ENCODE data around the gene CDC14C. TPM values are rescaled to one million over a fixed set of nuclear protein-coding genes. Genes with fewer than 3 reads are reported as not detected.

CDC14C gene
- total and polyA plus RNA-seq, 2 experiments from 2014 or later: 0.17 TPM; not detected in 1

- ATAC-seq (no peak), DNase-seq (ENCODE audit: low spot score) (no peak)
- TF ChIP-seq ETS1 (IDR thresholded peaks at IDR 0.05): no peak
- no peak for TF ChIP-seq ZNF331 (CRISPR knock-in tag; IDR thresholded peaks at IDR 0.05; ENCODE audit: low read depth)
- no peak for TF ChIP-seq POLR2AphosphoS5 (IDR thresholded peaks at IDR 0.05; ENCODE audit: low read depth)
- TF ChIP-seq ZNF114 (CRISPR knock-in tag; IDR thresholded peaks at IDR 0.05): no peak
- no peak for TF ChIP-seq CREB1 (CRISPR knock-in tag; IDR thresholded peaks at IDR 0.05; ENCODE audit: low read depth)
- TF ChIP-seq, protein P1, sequence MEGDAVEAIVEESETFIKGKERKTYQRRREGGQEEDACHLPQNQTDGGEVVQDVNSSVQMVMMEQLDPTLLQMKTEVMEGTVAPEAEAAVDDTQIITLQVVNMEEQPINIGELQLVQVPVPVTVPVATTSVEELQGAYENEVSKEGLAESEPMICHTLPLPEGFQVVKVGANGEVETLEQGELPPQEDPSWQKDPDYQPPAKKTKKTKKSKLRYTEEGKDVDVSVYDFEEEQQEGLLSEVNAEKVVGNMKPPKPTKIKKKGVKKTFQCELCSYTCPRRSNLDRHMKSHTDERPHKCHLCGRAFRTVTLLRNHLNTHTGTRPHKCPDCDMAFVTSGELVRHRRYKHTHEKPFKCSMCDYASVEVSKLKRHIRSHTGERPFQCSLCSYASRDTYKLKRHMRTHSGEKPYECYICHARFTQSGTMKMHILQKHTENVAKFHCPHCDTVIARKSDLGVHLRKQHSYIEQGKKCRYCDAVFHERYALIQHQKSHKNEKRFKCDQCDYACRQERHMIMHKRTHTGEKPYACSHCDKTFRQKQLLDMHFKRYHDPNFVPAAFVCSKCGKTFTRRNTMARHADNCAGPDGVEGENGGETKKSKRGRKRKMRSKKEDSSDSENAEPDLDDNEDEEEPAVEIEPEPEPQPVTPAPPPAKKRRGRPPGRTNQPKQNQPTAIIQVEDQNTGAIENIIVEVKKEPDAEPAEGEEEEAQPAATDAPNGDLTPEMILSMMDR (conservative IDR thresholded peaks at IDR 0.05; ENCODE audit: low read depth in 2 of 2): no peak
- no peak for TF ChIP-seq EZH2phosphoT487 (IDR thresholded peaks at IDR 0.05; ENCODE audit: unreplicated experiment)
- no peaks in the 10 kb centered on the region for H3K4me1 Mint-ChIP-seq
- no peaks in the 10 kb centered on the region for H3F3A ChIP-seq (replicated peaks; ENCODE audit: low read depth)
- H3K4me2 ChIP-seq: no peak overlapping the region
- no peaks in the 10 kb centered on the region for H3K79me2 ChIP-seq (replicated peaks; ENCODE audit: insufficient read depth)
- no peak overlapping the region for H3K27ac ChIP-seq (ENCODE audit: low read depth)
- H3K4me3 Mint-ChIP-seq: no peak overlapping the region
- H3K9me2 ChIP-seq (ENCODE audit: insufficient read depth): 0 out of 2 replicates have a peak, but pooled peaks cover 16% of the 10 kb centered on the region
- H3K4me1 ChIP-seq (ENCODE audit: insufficient read depth): no peaks in the 10 kb centered on the region
- 0 out of 3 replicates have a peak, but pooled peaks cover 8% of the 10 kb centered on the region for H3K9me3 Mint-ChIP-seq
- H3K4me3 ChIP-seq: no peak overlapping the region
- H2AFZ ChIP-seq: no peak overlapping the region
- no peaks in the 10 kb centered on the region for H3K27me3 ChIP-seq (ENCODE audit: insufficient read depth)
- H4K20me1 ChIP-seq (replicated peaks; ENCODE audit: insufficient read depth): no peaks in the 10 kb centered on the region
- no peaks in the 10 kb centered on the region for H3K27me3 Mint-ChIP-seq (ENCODE audit: insufficient read depth, low read depth, poor library complexity)
- H3K36me3 Mint-ChIP-seq (ENCODE audit: low read depth): 0 out of 3 replicates have a peak, but pooled peaks cover 2% of the 10 kb centered on the region
- no peaks in the 10 kb centered on the region for H3K36me3 ChIP-seq (ENCODE audit: insufficient read depth)
- H3K27ac Mint-ChIP-seq: no peak overlapping the region
Observed at GRCh38 chr7:48971173-48971572, 46.8 kb downstream of the CDC14C start.

- H3K79me2 ChIP-seq (replicated peaks; ENCODE audit: insufficient read depth): no peaks in the 10 kb centered on the region
- H3K9me2 ChIP-seq (ENCODE audit: insufficient read depth): 0 out of 2 replicates have a peak, but pooled peaks cover 10% of the 10 kb centered on the region
- H3K9me3 Mint-ChIP-seq: no peaks in the 10 kb centered on the region
- H3K4me2 ChIP-seq: no peak overlapping the region
- no peaks in the 10 kb centered on the region for H3K4me1 ChIP-seq (ENCODE audit: insufficient read depth)
- no peak overlapping the region for H3K4me3 Mint-ChIP-seq
- H3K36me3 Mint-ChIP-seq (ENCODE audit: low read depth): no peaks in the 10 kb centered on the region
- no peaks in the 10 kb centered on the region for H3K36me3 ChIP-seq (ENCODE audit: insufficient read depth)
- ATAC-seq (no peak), DNase-seq (ENCODE audit: low spot score) (no peak)
- H3F3A ChIP-seq (replicated peaks; ENCODE audit: low read depth): no peaks in the 10 kb centered on the region
- H3K27ac Mint-ChIP-seq: no peak overlapping the region
- no peak overlapping the region for H3K27ac ChIP-seq (ENCODE audit: low read depth)
- no peaks in the 10 kb centered on the region for H3K27me3 ChIP-seq (ENCODE audit: insufficient read depth)
- H3K4me3 ChIP-seq: no peak overlapping the region
- H2AFZ ChIP-seq: no peak overlapping the region
- no peaks in the 10 kb centered on the region for H3K4me1 Mint-ChIP-seq
- no peaks in the 10 kb centered on the region for H3K27me3 Mint-ChIP-seq (ENCODE audit: insufficient read depth, low read depth, poor library complexity)
- H4K20me1 ChIP-seq (replicated peaks; ENCODE audit: insufficient read depth): no peaks in the 10 kb centered on the region
- TF ChIP-seq, protein P2, sequence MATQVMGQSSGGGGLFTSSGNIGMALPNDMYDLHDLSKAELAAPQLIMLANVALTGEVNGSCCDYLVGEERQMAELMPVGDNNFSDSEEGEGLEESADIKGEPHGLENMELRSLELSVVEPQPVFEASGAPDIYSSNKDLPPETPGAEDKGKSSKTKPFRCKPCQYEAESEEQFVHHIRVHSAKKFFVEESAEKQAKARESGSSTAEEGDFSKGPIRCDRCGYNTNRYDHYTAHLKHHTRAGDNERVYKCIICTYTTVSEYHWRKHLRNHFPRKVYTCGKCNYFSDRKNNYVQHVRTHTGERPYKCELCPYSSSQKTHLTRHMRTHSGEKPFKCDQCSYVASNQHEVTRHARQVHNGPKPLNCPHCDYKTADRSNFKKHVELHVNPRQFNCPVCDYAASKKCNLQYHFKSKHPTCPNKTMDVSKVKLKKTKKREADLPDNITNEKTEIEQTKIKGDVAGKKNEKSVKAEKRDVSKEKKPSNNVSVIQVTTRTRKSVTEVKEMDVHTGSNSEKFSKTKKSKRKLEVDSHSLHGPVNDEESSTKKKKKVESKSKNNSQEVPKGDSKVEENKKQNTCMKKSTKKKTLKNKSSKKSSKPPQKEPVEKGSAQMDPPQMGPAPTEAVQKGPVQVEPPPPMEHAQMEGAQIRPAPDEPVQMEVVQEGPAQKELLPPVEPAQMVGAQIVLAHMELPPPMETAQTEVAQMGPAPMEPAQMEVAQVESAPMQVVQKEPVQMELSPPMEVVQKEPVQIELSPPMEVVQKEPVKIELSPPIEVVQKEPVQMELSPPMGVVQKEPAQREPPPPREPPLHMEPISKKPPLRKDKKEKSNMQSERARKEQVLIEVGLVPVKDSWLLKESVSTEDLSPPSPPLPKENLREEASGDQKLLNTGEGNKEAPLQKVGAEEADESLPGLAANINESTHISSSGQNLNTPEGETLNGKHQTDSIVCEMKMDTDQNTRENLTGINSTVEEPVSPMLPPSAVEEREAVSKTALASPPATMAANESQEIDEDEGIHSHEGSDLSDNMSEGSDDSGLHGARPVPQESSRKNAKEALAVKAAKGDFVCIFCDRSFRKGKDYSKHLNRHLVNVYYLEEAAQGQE (IDR thresholded peaks at IDR 0.05; ENCODE audit: unreplicated experiment): no peak
- TF ChIP-seq JUNB (IDR thresholded peaks at IDR 0.05; ENCODE audit: unreplicated experiment): no peak
- no peak for TF ChIP-seq ETS1 (IDR thresholded peaks at IDR 0.05)
- TF ChIP-seq POLR2AphosphoS5 (IDR thresholded peaks at IDR 0.05; ENCODE audit: low read depth): no peak
- TF ChIP-seq CREB1 (CRISPR knock-in tag; IDR thresholded peaks at IDR 0.05; ENCODE audit: low read depth): no peak
Observed at GRCh38 chr7:48976253-48976652, 51.9 kb downstream of the CDC14C start.
